Measurements from ENCODE around the gene ZFYVE27. TPM values are rescaled to one million over a fixed set of nuclear protein-coding genes. Genes with fewer than 3 reads are reported as not detected.

The ZFYVE27 gene
- total RNA-seq, 1 donor from 2014 or later: 62.2 TPM

GRCh38 chr10:97734021-97734420 is 2.9 kb upstream of the ZFYVE27 start:
- intact Hi-C loops (cut with DNase I): loop anchor here (10.0 kb wide), 1 partner anchor 309 kb away; the partner anchor contains the start of gene PGAM1
- Histone ChIP-seq H3K4me1 (peaks cover 5 to 15% of the 10 kb centered on the region in 2 donors), H3K4me3 (no peak overlapping the region), H3K27ac (no peak overlapping the region), H3K27me3 (no peaks in the 10 kb centered on the region), H3K36me3 (no peaks in the 10 kb centered on the region), H3K9me3 (no peaks in the 10 kb centered on the region)
- no peak for DNase-seq (ENCODE audit: low spot score in 2 of 2)
- no peak for TF ChIP-seq CTCF (IDR thresholded peaks at IDR 0.05)

GRCh38 chr10:97736403-97736901 is 476 bp upstream of the ZFYVE27 start:
- H3K27ac ChIP-seq: peak overlapping the region; percentile 97
- H3K4me3 ChIP-seq: peak overlapping the region; percentile 100
- peaks cover 0 to 8% of the 10 kb centered on the region in 2 donors for H3K36me3 ChIP-seq
- no peaks in the 10 kb centered on the region for H3K9me3 ChIP-seq
- peaks cover 5 to 20% of the 10 kb centered on the region in 2 donors for H3K4me1 ChIP-seq
- TF ChIP-seq CTCF (IDR thresholded peaks at IDR 0.05): no peak
- H3K27me3 ChIP-seq: no peaks in the 10 kb centered on the region
- intact Hi-C loops (cut with DNase I): loop anchor here (2.0 to 10.0 kb wide), 3 partner anchors 50 to 312 kb away; partner anchors contain the start of genes AVPI1 and PGAM1
- DNase-seq (ENCODE audit: low spot score in 2 of 2): no peak

- Histone ChIP-seq H3K9me3 (no peaks in the 10 kb centered on the region), H3K27ac (peak overlapping the region; percentile 97), H3K4me3 (peak overlapping the region; percentile 100), H3K27me3 (no peaks in the 10 kb centered on the region), H3K36me3 (peaks cover under 1 to 9% of the 10 kb centered on the region in 2 donors), H3K4me1 (peaks cover 2 to 20% of the 10 kb centered on the region in 2 donors)
- intact Hi-C loops (cut with DNase I): loop anchor here (2.0 to 10.0 kb wide), 3 partner anchors 51 to 313 kb away; partner anchors contain the start of genes AVPI1 and PGAM1
- no peak for TF ChIP-seq CTCF (IDR thresholded peaks at IDR 0.05)
- no peak for DNase-seq (ENCODE audit: low spot score in 2 of 2)
These were observed 890 bp downstream of the ZFYVE27 start for GRCh38 chr10:97737770-97738265.

- peak overlapping the region in 1 of 2 donors; percentile 100 for H3K4me3 ChIP-seq
- H3K27ac ChIP-seq: no peak overlapping the region
- H3K27me3 ChIP-seq: no peaks in the 10 kb centered on the region
- H3K36me3 ChIP-seq: peaks cover 8 to 17% of the 10 kb centered on the region in 2 donors
- no peak for DNase-seq (ENCODE audit: low spot score in 2 of 2)
- no peak for TF ChIP-seq CTCF (IDR thresholded peaks at IDR 0.05)
- no peaks in the 10 kb centered on the region for H3K9me3 ChIP-seq
- peaks cover 2 to 20% of the 10 kb centered on the region in 2 donors for H3K4me1 ChIP-seq
- intact Hi-C loops (cut with DNase I): loop anchor here (10.0 kb wide), 1 partner anchor 314 kb away; the partner anchor contains the start of gene PGAM1
These were observed 1.7 kb downstream of the ZFYVE27 start for GRCh38 chr10:97738616-97739015.

GRCh38 chr10:97740613-97741012 is 3.7 kb downstream of the ZFYVE27 start:
- Histone ChIP-seq H3K27ac (no peak overlapping the region), H3K9me3 (no peaks in the 10 kb centered on the region), H3K4me1 (peaks cover 2 to 20% of the 10 kb centered on the region in 2 donors), H3K36me3 (peaks cover 22 to 37% of the 10 kb centered on the region in 2 donors), H3K4me3 (no peak overlapping the region), H3K27me3 (no peaks in the 10 kb centered on the region)
- DNase-seq (ENCODE audit: low spot score in 2 of 2): no peak
- TF ChIP-seq CTCF (IDR thresholded peaks at IDR 0.05): no peak
- intact Hi-C loops (cut with DNase I): no loop called here

Data from ascending aorta (tissue), 2 donors.